Left lung (tissue), 10 donors: ENCODE data around the gene WBP1L. TPM values are rescaled to one million over a fixed set of nuclear protein-coding genes. Genes with fewer than 3 reads are reported as not detected.

Experiments used
- ATAC-seq: fragments of 200-7000 bp; cut with Tn5 transposase; one replicate; pipeline ENCODE4 v1.9.1; 2020; ENCODE audit warnings: moderate library complexity
- DNase-seq, 4 donors: peaks; one replicate each; pipeline ENCODE4 v3.0.0-alpha.2; 2013 to 2020
- H3K27ac ChIP-seq, 2 donors: fragments of 200-600 bp; sonication (generic) in 1 of 2; one replicate each; pipeline versions ENCODE4 v1.5.0 to v1.8.0; 2020 to 2021
- H3K27me3 ChIP-seq, 2 donors: fragments of 200-600 bp; sonication (generic) in 1 of 2; one replicate each; pipeline versions ENCODE4 v1.5.0 to v1.8.0; 2020 to 2021
- H3K36me3 ChIP-seq, 2 donors: fragments of 200-600 bp; sonication (generic) in 1 of 2; one replicate each; pipeline versions ENCODE4 v1.5.0 to v1.8.0; 2020 to 2021
- H3K4me1 ChIP-seq, 2 donors: fragments of 200-600 bp; one replicate each; pipeline ENCODE4 v1.8.0; 2021
- H3K4me3 ChIP-seq, 2 donors: fragments of 200-600 bp; sonication (generic) in 1 of 2; one replicate each; pipeline versions ENCODE4 v1.5.0 to v1.8.0; 2020 to 2021; ENCODE audit warnings: mild to moderate bottlenecking in 1 of 2
- H3K9me3 ChIP-seq, 2 donors: fragments of 200-600 bp; sonication (generic) in 1 of 2; one replicate each; pipeline versions ENCODE4 v1.5.0 to v1.8.0; 2020 to 2021
- intact Hi-C, 2 donors: fragments of 100-400 bp; cut with DNase I; formaldehyde crosslinking; loops; one replicate each; pipeline versions ENCODE4 v1.11.2 to v1.14.2; 2022
- polyA plus RNA-seq, 6 donors: library from polyadenylated mRNA; unstranded; fragments of 120-200 nt; gene quantifications; one replicate each; pipeline ENCODE4 v1.2.1, GENCODE V29; 2013; ENCODE audit not compliant: insufficient read length in 6 of 6
- total RNA-seq, 2 donors: library from RNA; stranded (reverse); fragmentation: NEBNext Ultra II Directional; extraction: Animal tissue kit (Norgen Biotek cat#: 25700); gene quantifications; one replicate each; pipeline ENCODE4 v1.2.1, GENCODE V29; 2021
- TF ChIP-seq, protein P1 (sequence below), 2 donors: fragments of 200-600 bp; sonication (generic) in 1 of 2; IDR thresholded peaks; one replicate each; pipeline versions ENCODE4 v1.5.0 to v1.8.0; 2021; ENCODE audit warnings: antibody characterized with exemption in 2 of 2
- donor health status: DM: no; HTN: yes; CAD: no.
- donor health status: DM: no; HTN: no; CAD: no.

WBP1L gene
- total and polyA plus RNA-seq, 8 donors = 42.6 to 49.8 (median 45.9) TPM

DNA sequence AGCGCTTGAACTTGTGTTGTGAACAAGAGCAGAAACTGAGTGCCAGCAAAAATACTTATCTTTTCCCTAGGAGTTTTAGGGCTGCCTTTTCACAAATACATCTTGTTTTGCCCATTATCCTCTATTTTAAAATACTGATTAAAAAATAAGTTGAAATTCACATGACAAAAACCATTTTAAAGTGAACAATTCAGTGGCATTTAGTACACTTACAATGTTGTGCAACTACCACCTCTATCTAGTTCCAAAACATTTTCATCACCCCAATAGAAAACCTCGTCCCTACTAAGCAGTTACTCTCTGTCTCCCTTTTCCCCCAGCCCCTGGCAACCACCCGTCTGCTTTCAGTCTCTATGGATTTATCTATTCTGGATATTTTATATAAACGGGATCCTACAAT lies 1.4 kb downstream of the WBP1L start:
- Histone ChIP-seq H3K36me3 (peaks cover 0 to 4% of the 10 kb centered on the region in 2 donors), H3K9me3 (no peaks in the 10 kb centered on the region), H3K4me3 (peak overlapping the region; percentile 93 to 98), H3K27ac (peak overlapping the region; percentile 78 to 86), H3K27me3 (no peaks in the 10 kb centered on the region), H3K4me1 (peaks cover 12 to 26% of the 10 kb centered on the region in 2 donors)
- intact Hi-C loops = no loop called here
- TF ChIP-seq, protein P1, sequence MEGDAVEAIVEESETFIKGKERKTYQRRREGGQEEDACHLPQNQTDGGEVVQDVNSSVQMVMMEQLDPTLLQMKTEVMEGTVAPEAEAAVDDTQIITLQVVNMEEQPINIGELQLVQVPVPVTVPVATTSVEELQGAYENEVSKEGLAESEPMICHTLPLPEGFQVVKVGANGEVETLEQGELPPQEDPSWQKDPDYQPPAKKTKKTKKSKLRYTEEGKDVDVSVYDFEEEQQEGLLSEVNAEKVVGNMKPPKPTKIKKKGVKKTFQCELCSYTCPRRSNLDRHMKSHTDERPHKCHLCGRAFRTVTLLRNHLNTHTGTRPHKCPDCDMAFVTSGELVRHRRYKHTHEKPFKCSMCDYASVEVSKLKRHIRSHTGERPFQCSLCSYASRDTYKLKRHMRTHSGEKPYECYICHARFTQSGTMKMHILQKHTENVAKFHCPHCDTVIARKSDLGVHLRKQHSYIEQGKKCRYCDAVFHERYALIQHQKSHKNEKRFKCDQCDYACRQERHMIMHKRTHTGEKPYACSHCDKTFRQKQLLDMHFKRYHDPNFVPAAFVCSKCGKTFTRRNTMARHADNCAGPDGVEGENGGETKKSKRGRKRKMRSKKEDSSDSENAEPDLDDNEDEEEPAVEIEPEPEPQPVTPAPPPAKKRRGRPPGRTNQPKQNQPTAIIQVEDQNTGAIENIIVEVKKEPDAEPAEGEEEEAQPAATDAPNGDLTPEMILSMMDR (IDR thresholded peaks at IDR 0.05) = no peak
- DNase-seq = no peak
- ATAC-seq = no peak

DNA sequence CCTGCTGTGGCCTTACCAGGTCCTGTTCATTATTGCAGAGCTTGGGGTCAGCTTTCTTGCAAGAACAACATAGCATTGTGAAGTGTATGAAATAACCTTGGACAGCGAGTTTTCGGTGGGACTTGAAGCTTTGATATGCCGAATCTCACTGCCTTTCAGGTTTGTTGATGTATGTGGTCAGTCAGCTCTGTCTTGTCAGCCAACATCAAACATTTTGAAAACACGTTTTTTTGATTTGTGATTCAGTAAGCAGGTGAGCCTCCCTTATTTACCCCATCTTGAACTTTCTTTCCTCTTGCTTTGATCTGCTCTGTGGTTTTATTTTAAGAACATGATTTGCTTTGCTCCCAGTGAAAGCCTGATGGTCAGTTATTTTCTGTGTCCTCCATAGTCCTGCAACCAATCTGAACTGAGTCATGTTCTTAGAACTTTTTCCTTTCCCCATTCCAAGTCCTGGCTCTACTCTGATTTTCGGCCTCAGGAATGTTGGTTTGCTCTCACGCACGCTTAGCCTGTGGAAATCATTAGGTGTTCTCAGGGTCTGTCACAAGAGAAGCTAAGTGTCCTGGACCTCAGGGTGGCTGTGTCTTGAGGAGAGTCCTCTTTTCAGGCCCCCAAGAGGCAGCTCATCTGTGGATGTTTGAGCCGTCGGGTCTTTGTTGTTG lies 8.7 kb downstream of the WBP1L start:
- Histone ChIP-seq H3K36me3 (peaks cover 0 to 3% of the 10 kb centered on the region in 2 donors), H3K27ac (peak overlapping the region; percentile 50 to 67), H3K4me3 (no peak overlapping the region), H3K27me3 (no peaks in the 10 kb centered on the region), H3K4me1 (peaks cover 8 to 24% of the 10 kb centered on the region in 2 donors), H3K9me3 (no peaks in the 10 kb centered on the region)
- TF ChIP-seq, protein P1 (IDR thresholded peaks at IDR 0.05) = no peak
- ATAC-seq = peak; percentile 53
- DNase-seq = no peak
- intact Hi-C loops = loop anchor here in 1 of 2 donors (10.0 kb wide), 1 partner anchor 62 kb away; no protein-coding TSS in a partner anchor

DNA sequence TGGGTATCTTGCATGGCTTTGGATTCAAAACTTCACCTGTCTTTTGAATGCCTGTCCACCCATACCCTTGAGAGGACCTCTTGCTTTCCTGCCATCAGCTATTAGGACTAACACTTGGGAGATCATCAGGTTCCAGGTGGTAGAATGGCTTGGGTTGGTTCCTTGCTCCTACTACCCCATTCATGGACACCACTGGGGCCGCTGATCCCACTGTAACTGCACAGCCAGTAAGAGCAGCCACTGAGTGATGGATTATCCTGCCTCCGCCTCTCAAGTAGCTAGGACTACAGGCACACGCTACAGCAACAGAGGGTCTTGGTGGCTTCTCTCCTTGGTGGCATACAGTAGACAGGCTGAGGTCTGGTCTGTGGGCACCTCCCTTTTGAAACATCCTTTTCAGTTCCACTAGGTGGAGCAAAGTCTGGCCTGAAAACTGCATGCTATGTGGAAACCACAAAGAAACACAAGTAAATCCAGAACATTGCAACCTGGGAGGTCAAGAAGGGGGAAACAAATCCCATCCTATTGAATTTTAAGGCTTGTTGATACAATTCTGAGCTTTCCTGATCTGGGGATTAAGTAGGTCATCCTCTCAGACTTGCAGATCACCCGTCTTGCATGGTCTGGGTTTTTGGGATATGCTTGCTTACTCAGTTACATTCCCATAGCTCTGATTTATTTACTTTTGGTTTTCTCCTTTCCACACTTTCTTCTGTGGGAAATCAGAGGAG lies 9.4 kb downstream of the WBP1L start:
- intact Hi-C loops = loop anchor here in 1 of 2 donors (10.0 kb wide), 1 partner anchor 62 kb away; no protein-coding TSS in a partner anchor
- Histone ChIP-seq H3K4me3 (no peak overlapping the region), H3K4me1 (peaks cover 8 to 25% of the 10 kb centered on the region in 2 donors), H3K27me3 (no peaks in the 10 kb centered on the region), H3K36me3 (no peaks in the 10 kb centered on the region), H3K27ac (peak overlapping the region; percentile 50 to 67), H3K9me3 (no peaks in the 10 kb centered on the region)
- peak; percentile 91 for ATAC-seq
- TF ChIP-seq, protein P1 (IDR thresholded peaks at IDR 0.05) = peak; percentile 38 to 42
- DNase-seq = no peak

DNA sequence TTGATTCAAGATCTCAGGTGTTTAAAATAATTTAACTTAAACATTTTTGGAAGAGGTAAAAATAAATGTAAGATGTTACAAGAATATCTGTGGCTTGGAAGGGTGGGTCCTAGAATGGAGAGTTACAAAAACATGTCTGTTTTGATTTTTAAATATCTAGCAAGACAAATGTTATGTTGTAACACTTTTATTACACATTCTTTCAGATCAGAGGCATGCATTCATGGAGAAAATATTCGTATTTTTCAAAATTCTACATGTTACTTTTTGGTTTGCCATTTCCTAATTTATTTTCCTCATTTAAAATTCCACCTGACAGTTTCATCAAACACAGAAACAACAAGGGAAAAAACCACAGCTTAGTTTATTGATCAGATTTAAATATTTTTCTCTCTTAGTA lies 10.0 kb downstream of the WBP1L start:
- Histone ChIP-seq H3K36me3 (no peaks in the 10 kb centered on the region), H3K4me3 (no peak overlapping the region), H3K27me3 (no peaks in the 10 kb centered on the region), H3K4me1 (peaks cover 8 to 31% of the 10 kb centered on the region in 2 donors), H3K9me3 (no peaks in the 10 kb centered on the region), H3K27ac (peak overlapping the region; percentile 50 to 67)
- intact Hi-C loops = loop anchor here in 1 of 2 donors (10.0 kb wide), 1 partner anchor 61 kb away; no protein-coding TSS in a partner anchor
- TF ChIP-seq, protein P1 (IDR thresholded peaks at IDR 0.05) = no peak
- no peak for ATAC-seq
- no peak for DNase-seq

DNA sequence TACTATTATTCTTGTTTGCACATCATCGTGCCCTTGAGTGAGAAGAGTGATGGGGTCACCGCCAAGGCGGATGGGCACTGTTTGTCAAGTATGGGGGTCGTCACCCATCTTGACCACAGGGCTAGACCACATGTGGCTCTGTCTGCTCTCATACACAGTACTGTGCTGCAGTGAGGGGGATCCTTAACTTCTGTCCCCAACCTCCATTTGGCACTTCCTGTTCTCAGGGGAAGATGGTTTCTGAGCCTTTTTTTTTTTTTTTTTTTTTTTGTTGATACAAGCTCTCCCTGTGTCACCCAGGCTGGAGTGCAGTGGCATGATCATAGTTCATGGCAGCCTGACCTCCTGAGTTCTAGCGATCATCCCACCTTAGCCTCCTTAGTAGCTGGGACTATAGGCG lies 13.6 kb downstream of the WBP1L start:
- H3K27ac ChIP-seq = no peak overlapping the region
- no peaks in the 10 kb centered on the region for H3K36me3 ChIP-seq
- intact Hi-C loops = loop anchor here in 1 of 2 donors (10.0 kb wide), 1 partner anchor 57 kb away; no protein-coding TSS in a partner anchor
- no peaks in the 10 kb centered on the region for H3K9me3 ChIP-seq
- no peak for ATAC-seq
- TF ChIP-seq, protein P1 (IDR thresholded peaks at IDR 0.05) = no peak
- H3K4me3 ChIP-seq = no peak overlapping the region
- DNase-seq = no peak
- no peaks in the 10 kb centered on the region for H3K27me3 ChIP-seq
- peaks cover 8 to 31% of the 10 kb centered on the region in 2 donors for H3K4me1 ChIP-seq
